ENCODE data around the gene PRLH. TPM values are rescaled to one million over a fixed set of nuclear protein-coding genes. Genes with fewer than 3 reads are reported as not detected.

Gene PRLH
- total and polyA plus RNA-seq, 2 of the 13 experiments (the other 11 are each of a cell fraction or from before 2014, with no cell fraction given) = not detected

- no peak for TF ChIP-seq HNF1A (IDR thresholded peaks at IDR 0.05; ENCODE audit: low read depth)
- 0 out of 2 replicates have a peak, but pooled peaks have one; percentile 9 for TF ChIP-seq HNF1A (CRISPR knock-in tag; IDR thresholded peaks at IDR 0.05; ENCODE audit: borderline replicate concordance)
- TF ChIP-seq HOMEZ (CRISPR knock-in tag; IDR thresholded peaks at IDR 0.05; ENCODE audit: low read depth) = peak; percentile 63; the same call in 1 of the 2 replicates
- TF ChIP-seq MZF1 (CRISPR knock-in tag; IDR thresholded peaks at IDR 0.05; ENCODE audit: borderline replicate concordance) = peak; percentile 70; the same call in 1 of the 2 replicates
- peak; percentile 53; the same call in 1 of the 2 replicates for TF ChIP-seq NR0B2 (CRISPR knock-in tag; IDR thresholded peaks at IDR 0.05)
- TF ChIP-seq HNRNPLL (IDR thresholded peaks at IDR 0.05; ENCODE audit: low read depth, low read length, poor library complexity, severe bottlenecking) = peak; percentile 35
- TF ChIP-seq ZBTB37 (CRISPR knock-in tag; IDR thresholded peaks at IDR 0.05) = no peak
- TF ChIP-seq FOXK1 (CRISPR knock-in tag; IDR thresholded peaks at IDR 0.05; ENCODE audit: borderline replicate concordance, low read depth) = peak; percentile 68; the same call in 1 of the 2 replicates
- TF ChIP-seq ZNF766 (CRISPR knock-in tag; IDR thresholded peaks at IDR 0.05; ENCODE audit: borderline replicate concordance) = peak; percentile 85
- 0 out of 2 replicates have a peak, but pooled peaks have one; percentile 20 for TF ChIP-seq ZFP90 (CRISPR knock-in tag; IDR thresholded peaks at IDR 0.05; ENCODE audit: borderline replicate concordance)
- 0 out of 2 replicates have a peak, but pooled peaks have one; percentile 67 for TF ChIP-seq MXD4 (CRISPR knock-in tag; IDR thresholded peaks at IDR 0.05)
- peak; percentile 40 for TF ChIP-seq DBP (CRISPR knock-in tag; IDR thresholded peaks at IDR 0.05; ENCODE audit: not compliant biosample characterization)
- no peak for TF ChIP-seq SOX13 (IDR thresholded peaks at IDR 0.05)
- TF ChIP-seq SOX13 (CRISPR knock-in tag; conservative IDR thresholded peaks at IDR 0.05 in 1 of 2, IDR thresholded peaks at IDR 0.05 in 1 of 2) = peak in 1 of 2 experiments; percentile 45; a peak in 1 of 4 replicates
- peak; percentile 71; the same call in 1 of the 2 replicates for TF ChIP-seq ZNF768 (CRISPR knock-in tag; IDR thresholded peaks at IDR 0.05)
- peak; percentile 75 for TF ChIP-seq GABPB1 (CRISPR knock-in tag; IDR thresholded peaks at IDR 0.05)
- peak; percentile 18; the same call in 1 of the 2 replicates for TF ChIP-seq NR2F2 (IDR thresholded peaks at IDR 0.05; ENCODE audit: borderline replicate concordance, low read depth)
- peak; percentile 44; the same call in 1 of the 2 replicates for TF ChIP-seq RARA (CRISPR knock-in tag; IDR thresholded peaks at IDR 0.05)
Measured at GRCh38 chr2:237572021-237572741, 5.8 kb downstream of the PRLH start (continued).
